Measurements from ENCODE around the gene LY6G6D. TPM values are rescaled to one million over a fixed set of nuclear protein-coding genes. Genes with fewer than 3 reads are reported as not detected.
A peak's percentile ranks its signal among the peaks of the same experiment; 100 is the strongest.

LY6G6D gene
- total RNA-seq, 1 donor from 2014 or later = not detected

DNA sequence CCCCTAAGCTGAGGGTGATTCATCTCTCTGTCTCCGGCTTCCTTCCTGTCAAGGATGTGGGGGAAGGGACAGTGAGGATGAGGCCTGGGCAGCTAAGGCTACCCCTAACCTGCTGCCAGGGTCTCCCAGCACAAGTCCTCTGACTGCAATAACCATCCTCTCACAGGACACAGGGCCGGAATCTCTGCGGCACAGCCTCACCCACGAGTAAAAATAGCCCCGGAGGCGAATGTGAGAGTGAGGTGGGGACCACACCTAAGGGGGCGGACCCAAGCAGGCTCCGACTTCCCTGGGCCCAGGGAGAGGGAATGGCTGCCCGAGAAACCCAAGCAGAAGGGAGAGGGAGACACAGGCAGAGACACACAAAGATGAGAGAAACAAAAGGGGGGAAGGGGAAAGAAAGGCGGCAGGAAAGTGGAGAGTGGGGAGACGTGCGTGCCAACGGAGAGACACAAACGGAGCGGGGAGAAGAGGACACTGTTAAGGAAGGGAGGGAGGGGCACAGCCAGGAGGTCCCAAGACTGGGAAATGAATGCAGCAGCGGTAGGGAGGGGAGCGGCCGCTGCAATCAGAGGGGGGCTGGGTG is 19.8 kb downstream of the LY6G6D start:
- peak; percentile 7 for TF ChIP-seq CTCF (IDR thresholded peaks at IDR 0.05)
- Mint-ChIP-seq H3K4me1 (ENCODE audit: low read depth) (peaks cover 68% of the 10 kb centered on the region), H3K9me3 (ENCODE audit: low read depth) (no peaks in the 10 kb centered on the region), H3K4me3 (ENCODE audit: unreplicated experiment) (peak overlapping the region; percentile 100), H3K36me3 (ENCODE audit: low read depth) (peaks cover 23% of the 10 kb centered on the region), H3K27me3 (ENCODE audit: low read depth) (no peaks in the 10 kb centered on the region), H3K27ac (ENCODE audit: unreplicated experiment) (peak overlapping the region; percentile 97)
- no peak for DNase-seq (ENCODE audit: low spot score)

DNA sequence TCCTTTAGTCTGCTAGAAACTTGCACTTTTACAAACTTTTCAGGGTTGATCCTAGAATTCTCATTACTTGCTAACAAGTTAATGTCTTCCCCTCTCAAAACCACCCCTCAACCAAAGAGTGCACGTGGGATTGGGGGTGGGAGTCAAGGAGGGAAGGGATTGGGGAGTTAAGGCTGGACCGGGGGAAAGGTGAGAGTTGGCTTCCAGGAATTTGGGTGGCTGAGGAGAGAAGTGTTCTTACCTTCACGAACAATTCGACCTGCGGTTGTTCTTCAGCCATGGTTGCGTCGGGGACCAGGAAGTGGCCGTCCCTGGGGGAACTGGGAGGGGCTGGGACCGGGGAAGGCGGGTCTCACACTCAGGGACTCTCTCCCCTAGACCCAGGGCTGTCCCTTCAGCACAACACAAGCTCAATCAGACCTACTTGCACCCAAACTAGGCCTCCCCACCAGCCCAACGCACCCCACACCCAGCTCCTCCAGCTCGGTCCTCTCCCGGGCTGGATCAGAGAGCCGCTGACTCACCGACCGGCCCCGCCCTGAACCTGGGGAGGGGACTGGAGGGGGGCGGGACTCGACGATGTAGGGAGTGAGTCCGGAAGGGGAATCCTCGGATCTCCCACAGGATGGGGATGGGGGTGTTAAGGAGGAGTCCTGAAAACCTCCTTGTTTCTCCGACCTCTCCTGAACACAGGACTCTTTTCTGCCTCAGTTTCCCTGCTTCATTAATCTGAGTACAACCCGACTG is 21.0 kb downstream of the LY6G6D start, which contains the start of gene CLIC1:
Gene CLIC1 (minus strand): TSS at position 510 of the 747 bp plus-strand sequence. CDS start 230 bp downstream, at position 280.
- no peak for TF ChIP-seq CTCF (IDR thresholded peaks at IDR 0.05)
- no peaks in the 10 kb centered on the region for H3K27me3 Mint-ChIP-seq (ENCODE audit: low read depth)

DNA sequence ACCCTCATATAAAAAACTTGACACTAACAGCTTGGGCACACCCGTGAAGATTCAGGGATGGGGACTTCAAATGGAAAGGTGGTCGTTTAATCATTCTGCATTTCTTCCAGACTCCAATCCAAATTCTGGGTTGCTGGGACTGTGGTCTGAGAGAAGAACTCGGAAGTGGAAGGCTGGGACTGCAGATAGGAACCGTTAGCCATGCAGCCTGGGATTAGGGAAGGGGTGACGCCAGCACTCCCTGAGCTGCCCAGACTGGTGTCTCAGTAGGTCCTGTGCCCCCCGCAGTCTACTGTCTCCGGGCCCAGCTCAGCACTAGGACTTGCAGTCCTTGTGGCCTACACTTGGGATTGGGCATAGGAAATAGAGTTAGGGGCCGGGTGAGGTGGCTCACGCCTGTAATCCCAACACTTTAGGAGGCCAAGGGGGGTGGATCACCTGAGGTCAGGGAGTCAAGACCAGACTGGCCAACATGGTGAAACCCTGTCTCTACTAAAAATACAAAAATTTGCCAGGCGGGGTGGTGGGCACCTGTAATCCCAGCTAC is 21.7 kb downstream of the LY6G6D start:
- H3K4me3 Mint-ChIP-seq (ENCODE audit: unreplicated experiment) = peak overlapping the region; percentile 100
- H3K27ac Mint-ChIP-seq (ENCODE audit: unreplicated experiment) = peak overlapping the region; percentile 97
- DNase-seq (ENCODE audit: low spot score) = no peak
- H3K27me3 Mint-ChIP-seq (ENCODE audit: low read depth) = no peaks in the 10 kb centered on the region
- TF ChIP-seq CTCF (IDR thresholded peaks at IDR 0.05) = no peak
- peaks cover 20% of the 10 kb centered on the region for H3K36me3 Mint-ChIP-seq (ENCODE audit: low read depth)
- no peaks in the 10 kb centered on the region for H3K9me3 Mint-ChIP-seq (ENCODE audit: low read depth)
- H3K4me1 Mint-ChIP-seq (ENCODE audit: low read depth) = peaks cover 61% of the 10 kb centered on the region

More for the DNA sequence above, 21.0 kb downstream of the LY6G6D start, which contains the start of gene CLIC1:
- Mint-ChIP-seq H3K4me3 (ENCODE audit: unreplicated experiment) (peak within 1 kb of the TSS; percentile 100), H3K9me3 (ENCODE audit: low read depth) (no peaks in the 10 kb centered on the region), H3K4me1 (ENCODE audit: low read depth) (peaks cover 64% of the 10 kb centered on the region), H3K27ac (ENCODE audit: unreplicated experiment) (peak within 1 kb of the TSS; percentile 97), H3K36me3 (ENCODE audit: low read depth) (peaks cover 23% of the 10 kb centered on the region)
- no peak for DNase-seq (ENCODE audit: low spot score)

DNA sequence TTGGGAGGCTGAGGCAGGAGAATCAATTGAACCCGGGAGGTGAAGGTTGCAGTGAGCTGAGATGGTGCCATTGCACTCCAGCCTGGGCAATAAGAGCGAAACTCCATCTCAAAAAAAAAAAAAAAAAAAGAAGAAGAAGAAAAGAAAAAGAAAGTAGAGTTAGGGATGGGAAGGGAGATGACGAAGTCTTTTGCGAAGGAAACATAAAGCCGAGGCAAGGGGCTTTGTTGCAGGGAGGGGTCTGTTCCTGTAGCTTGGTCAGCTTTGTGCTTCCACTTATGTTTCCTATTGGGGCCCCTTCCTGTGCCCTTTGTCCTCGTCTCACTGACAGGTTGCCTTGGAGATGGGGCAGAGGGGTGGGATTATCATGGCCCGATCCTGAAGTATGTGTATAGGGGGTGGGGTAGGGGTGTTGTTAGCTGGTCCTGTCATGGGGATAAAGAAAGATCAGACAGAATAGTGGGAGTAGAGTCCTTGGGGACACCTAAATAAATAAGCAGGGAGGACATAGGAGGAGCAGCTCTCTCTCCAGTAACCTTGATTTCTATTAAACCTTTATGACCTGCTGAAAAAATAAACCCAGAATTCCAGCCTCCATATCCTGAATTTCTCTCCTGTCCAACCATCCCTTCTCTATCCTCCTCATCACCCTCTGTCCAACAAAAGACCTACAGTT is 22.3 kb downstream of the LY6G6D start:
- no peaks in the 10 kb centered on the region for H3K27me3 Mint-ChIP-seq (ENCODE audit: low read depth)
- peaks cover 57% of the 10 kb centered on the region for H3K4me1 Mint-ChIP-seq (ENCODE audit: low read depth)
- TF ChIP-seq CTCF (IDR thresholded peaks at IDR 0.05) = no peak
- H3K27ac Mint-ChIP-seq (ENCODE audit: unreplicated experiment) = peak overlapping the region; percentile 97
- DNase-seq (ENCODE audit: low spot score) = no peak
- peak overlapping the region; percentile 100 for H3K4me3 Mint-ChIP-seq (ENCODE audit: unreplicated experiment)
- no peaks in the 10 kb centered on the region for H3K9me3 Mint-ChIP-seq (ENCODE audit: low read depth)
- H3K36me3 Mint-ChIP-seq (ENCODE audit: low read depth) = peaks cover 16% of the 10 kb centered on the region

Data from chondrocyte (in vitro differentiated cells).